Measurements from ENCODE around the gene PKNOX1. TPM values are rescaled to one million over a fixed set of nuclear protein-coding genes. Genes with fewer than 3 reads are reported as not detected.
"Not testable (repeated sequence)": the region's sequence is repeated elsewhere in the genome, so short reads cannot be mapped to it uniquely, and the experiment has no call there.

Gene PKNOX1
- total RNA-seq, 2 donors from 2014 or later, result 6.5 to 27.7 TPM

DNA sequence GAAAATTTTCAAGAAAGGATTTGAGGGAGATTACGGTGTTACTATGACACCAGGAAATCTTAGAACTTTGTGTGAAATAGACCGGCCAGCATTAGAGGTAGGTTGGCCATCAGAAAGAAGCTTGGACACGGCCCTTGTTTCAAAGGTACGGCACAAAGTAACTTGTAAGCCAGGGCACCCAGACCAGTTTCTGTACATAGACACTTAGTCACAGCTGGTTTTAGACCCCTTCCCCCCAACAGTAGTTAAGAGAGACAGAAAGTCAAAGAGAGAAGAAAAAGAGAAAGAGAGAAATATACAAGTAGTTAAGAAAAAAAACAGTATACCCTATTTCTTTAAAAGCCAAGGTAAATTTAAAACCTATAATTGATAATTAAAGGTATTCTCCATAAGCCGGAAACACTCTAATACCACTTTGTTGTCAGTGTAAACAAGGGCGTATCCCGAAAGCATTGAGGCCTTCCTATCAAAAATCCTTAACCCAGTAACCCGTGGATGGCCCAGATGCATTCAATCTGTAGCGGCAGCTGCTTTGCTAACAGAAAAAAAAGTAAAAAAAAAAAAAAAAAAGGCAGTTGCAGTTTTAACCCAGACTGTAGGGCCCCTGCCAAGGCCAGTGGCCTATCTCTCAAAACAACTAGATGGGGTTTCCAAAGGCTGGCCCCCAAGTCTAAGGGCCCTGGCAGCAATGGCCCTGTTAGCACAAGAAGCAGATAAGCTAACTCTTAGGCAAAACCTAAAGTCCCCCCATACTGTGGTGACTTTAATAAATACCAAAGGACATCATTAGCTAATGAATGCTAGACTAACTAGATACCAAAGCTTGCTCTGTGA lies 41.0 kb upstream of the PKNOX1 start:
- ATAC-seq (ENCODE audit: insufficient number of reproducible peaks, low FRiP score, low read depth); DNase-seq (ENCODE audit: low spot score); H3K9me3 ChIP-seq; H3K4me1 ChIP-seq (ENCODE audit: control insufficient read depth in 1 of 2, low read depth in 2 of 2); H3K27ac ChIP-seq; H3K4me3 ChIP-seq; H3K36me3 ChIP-seq; H3K27me3 ChIP-seq (replicated peaks; ENCODE audit: insufficient read depth): not testable (repeated sequence)

DNA sequence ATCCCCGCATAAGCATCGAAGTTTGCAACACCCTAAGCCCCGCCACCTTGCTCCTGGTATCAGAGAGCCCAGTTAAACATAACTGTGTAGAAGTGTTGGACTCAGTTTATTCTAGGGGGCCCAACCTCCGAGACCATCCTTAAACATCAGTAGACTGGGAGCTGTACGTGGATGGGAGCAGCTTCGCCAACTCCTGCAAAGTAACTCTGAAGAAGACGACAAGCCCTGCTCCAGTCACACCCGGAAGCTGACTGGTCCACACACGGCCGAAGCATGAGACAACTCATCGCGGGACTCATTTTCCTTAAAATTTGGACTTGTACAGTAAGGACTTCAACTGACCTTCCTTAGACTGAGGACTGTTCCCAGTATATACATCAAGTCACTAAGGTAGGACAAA lies 40.4 kb upstream of the PKNOX1 start:
- H3K27me3 ChIP-seq (replicated peaks; ENCODE audit: insufficient read depth); H3K4me1 ChIP-seq (ENCODE audit: control insufficient read depth in 1 of 2, low read depth in 2 of 2); H3K27ac ChIP-seq; H3K4me3 ChIP-seq; H3K36me3 ChIP-seq; ATAC-seq (ENCODE audit: insufficient number of reproducible peaks, low FRiP score, low read depth); DNase-seq (ENCODE audit: low spot score); H3K9me3 ChIP-seq: not testable (repeated sequence)

DNA sequence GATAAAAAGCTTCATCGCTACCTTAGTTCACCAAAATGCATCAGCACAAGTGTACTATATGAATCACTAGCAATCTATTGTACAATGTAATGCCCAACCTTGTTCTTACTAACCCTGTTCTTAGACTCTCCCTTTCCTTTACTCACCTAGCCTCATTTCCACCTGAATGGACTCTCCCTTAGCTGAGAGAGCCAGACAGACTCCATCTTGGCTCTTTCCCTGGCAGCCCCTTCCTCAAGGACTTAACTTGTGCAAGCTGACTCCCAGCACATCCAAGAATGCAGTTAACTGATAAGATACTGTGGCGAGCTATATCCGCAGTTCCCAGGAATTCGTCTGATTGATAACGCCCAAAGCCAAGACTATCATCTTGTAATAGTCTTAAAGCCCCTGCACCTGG lies 38.0 kb upstream of the PKNOX1 start:
- peaks cover 0 to 12% of the 10 kb centered on the region in 2 donors for H3K4me1 ChIP-seq (ENCODE audit: control insufficient read depth in 1 of 2, low read depth in 2 of 2)
- not testable (repeated sequence) for H3K27ac ChIP-seq; H3K4me3 ChIP-seq; H3K27me3 ChIP-seq (replicated peaks; ENCODE audit: insufficient read depth); H3K9me3 ChIP-seq; ATAC-seq (ENCODE audit: insufficient number of reproducible peaks, low FRiP score, low read depth); DNase-seq (ENCODE audit: low spot score); H3K36me3 ChIP-seq

DNA sequence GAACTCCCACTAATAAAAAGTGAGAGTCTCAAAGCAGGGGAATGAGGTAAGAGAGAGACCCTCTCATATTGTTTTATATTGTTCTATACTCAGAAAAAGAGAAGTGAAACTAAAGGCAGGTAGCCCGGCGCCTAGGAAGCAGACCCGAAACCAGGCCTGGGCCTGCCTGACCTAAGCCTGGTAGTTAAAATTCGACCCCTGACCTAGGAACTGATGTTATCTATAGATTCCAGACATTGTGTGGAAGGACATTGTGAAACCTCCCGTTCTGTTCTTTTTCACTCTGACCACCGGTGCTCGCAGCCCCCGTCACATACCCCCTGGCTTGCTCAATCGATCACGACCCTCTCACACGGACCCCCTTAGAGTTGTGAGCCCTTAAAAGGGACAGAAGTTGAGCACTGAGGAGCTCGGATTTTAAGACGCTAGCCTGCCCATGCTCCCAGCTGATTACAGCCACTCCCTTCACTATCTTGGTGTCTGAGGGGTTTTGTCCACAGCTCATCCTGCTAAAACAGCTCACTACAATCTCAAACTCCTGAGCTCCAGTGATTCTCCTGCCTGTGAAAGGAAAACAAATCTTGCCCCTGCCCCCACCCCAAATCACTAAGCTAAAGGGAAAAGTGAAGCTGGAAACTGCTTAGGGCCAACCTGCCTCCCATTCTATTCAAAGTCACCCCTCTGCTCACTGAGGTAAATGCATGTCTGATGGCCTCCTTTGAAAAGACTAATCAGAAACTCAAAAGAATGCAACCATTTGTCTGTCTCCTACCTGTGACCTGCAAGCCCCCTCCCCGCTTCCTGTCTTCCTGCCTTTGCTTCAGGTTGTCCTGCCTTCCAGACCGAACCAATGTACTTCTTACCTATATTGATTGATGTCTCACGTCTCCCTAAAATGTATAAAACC lies 37.1 kb upstream of the PKNOX1 start:
- DNase-seq (ENCODE audit: low spot score); ATAC-seq (ENCODE audit: insufficient number of reproducible peaks, low FRiP score, low read depth); H3K9me3 ChIP-seq; H3K4me3 ChIP-seq; H3K27ac ChIP-seq; H3K36me3 ChIP-seq; H3K27me3 ChIP-seq (replicated peaks; ENCODE audit: insufficient read depth): not testable (repeated sequence)
- H3K4me1 ChIP-seq (ENCODE audit: control insufficient read depth in 1 of 2, low read depth in 2 of 2), result peaks cover 0 to 12% of the 10 kb centered on the region in 2 donors

DNA sequence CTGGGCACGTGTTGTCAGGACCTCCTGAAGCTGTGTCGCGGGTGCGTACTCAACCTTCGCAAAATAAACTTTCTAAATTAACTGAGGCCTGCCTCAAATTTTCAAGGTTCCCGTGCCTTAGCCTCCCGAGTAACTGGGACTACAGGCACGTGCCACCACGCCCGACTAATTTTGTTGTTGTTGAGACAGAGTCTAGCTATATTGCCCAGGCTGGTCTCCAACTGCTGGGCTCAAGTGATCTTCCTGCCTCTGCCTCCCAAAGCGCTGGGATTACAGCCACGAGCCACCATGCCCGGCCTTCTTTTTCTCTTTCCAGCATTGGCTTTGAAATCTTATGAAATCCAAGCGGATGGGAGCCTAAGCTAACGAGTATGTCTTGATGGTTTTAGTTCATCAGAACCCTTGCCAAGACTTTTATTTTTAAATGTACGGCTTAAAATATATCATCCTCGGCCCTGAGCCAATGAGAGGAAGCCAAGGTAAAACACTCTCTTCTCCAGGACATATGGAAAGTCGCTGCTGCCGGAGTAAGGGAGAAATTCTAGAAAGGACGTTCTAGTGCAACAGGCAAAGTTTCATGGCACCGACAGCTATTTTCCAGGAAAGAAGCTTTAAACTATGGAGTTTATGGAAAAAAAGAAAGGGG lies 36.3 kb upstream of the PKNOX1 start:
- Histone ChIP-seq H3K4me3 (no peak overlapping the region), H3K27ac (no peak overlapping the region), H3K9me3 (no peaks in the 10 kb centered on the region), H3K4me1 (ENCODE audit: control insufficient read depth in 1 of 2, low read depth in 2 of 2) (peaks cover 0 to 12% of the 10 kb centered on the region in 2 donors), H3K36me3 (no peaks in the 10 kb centered on the region), H3K27me3 (replicated peaks; ENCODE audit: insufficient read depth) (no peaks in the 10 kb centered on the region)
- ATAC-seq (ENCODE audit: insufficient number of reproducible peaks, low FRiP score, low read depth), result no peak
- TF ChIP-seq, protein P1, sequence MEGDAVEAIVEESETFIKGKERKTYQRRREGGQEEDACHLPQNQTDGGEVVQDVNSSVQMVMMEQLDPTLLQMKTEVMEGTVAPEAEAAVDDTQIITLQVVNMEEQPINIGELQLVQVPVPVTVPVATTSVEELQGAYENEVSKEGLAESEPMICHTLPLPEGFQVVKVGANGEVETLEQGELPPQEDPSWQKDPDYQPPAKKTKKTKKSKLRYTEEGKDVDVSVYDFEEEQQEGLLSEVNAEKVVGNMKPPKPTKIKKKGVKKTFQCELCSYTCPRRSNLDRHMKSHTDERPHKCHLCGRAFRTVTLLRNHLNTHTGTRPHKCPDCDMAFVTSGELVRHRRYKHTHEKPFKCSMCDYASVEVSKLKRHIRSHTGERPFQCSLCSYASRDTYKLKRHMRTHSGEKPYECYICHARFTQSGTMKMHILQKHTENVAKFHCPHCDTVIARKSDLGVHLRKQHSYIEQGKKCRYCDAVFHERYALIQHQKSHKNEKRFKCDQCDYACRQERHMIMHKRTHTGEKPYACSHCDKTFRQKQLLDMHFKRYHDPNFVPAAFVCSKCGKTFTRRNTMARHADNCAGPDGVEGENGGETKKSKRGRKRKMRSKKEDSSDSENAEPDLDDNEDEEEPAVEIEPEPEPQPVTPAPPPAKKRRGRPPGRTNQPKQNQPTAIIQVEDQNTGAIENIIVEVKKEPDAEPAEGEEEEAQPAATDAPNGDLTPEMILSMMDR (IDR thresholded peaks at IDR 0.05), result no peak
- no peak for DNase-seq (ENCODE audit: low spot score)

DNA sequence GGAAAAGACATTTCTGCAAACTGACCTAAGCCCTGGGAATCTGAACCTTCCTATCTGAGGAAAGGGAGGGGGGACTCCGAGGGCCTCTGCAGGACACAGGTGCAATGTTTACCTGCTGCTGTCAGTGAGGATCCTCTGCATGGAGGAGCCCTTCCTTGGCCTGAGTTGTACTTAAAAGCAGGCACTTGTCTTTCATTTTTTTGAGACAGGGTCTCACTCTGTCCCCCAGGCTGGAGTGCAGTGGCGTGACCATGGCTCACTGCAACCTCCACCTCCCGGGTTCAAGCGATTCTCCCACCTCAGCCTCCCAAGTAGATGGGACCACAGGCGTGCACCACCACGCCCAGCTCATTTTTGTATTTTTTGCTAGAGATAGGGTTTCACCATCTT lies 35.8 kb upstream of the PKNOX1 start:
- ATAC-seq (ENCODE audit: insufficient number of reproducible peaks, low FRiP score, low read depth); DNase-seq (ENCODE audit: low spot score); H3K36me3 ChIP-seq; H3K27ac ChIP-seq; H3K4me3 ChIP-seq; H3K27me3 ChIP-seq (replicated peaks; ENCODE audit: insufficient read depth); H3K9me3 ChIP-seq: not testable (repeated sequence)
- H3K4me1 ChIP-seq (ENCODE audit: control insufficient read depth in 1 of 2, low read depth in 2 of 2), result peaks cover 0 to 12% of the 10 kb centered on the region in 2 donors

DNA sequence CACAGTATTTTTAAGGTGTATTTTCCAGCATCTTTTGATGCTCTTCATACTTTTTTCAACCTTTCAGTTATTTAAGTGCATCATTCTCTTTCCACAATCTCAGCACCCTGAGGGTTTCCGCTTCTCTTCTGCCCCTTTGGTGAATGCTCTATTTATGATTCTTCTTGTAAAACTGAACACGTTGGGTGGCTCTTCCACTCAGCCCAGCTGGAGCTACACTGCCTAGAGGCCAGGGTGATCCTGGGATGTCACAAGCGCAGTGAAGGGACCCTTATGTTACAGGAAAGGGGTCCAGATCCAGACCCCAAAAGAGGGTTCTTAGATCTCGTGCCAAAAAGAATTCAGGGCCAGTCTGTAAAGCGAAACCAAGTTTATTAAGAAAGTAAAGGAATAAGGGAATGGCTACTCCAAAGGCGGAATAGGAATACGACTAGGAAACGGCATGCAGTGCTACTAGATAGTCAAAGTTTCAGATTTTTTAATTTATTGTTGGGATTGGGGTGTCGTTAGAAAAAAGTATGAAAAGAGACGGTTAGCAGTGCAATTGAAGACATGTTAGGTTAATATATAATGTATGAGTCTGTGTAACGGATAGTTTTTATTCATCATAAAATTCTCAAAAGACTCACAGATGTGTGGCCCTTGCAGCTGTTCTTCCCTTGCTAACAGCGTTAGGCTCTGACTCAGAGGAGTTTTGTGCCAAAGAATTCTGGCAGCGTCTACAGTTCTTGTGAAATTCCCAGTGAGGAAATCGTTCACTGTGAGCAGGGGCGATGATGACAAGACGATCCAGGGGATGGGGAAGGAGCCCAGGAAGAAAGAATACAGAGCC lies 34.6 kb upstream of the PKNOX1 start:
- TF ChIP-seq, protein P1 (IDR thresholded peaks at IDR 0.05), result no peak
- DNase-seq (ENCODE audit: low spot score), result peak; percentile 56
- peak; percentile 99 for ATAC-seq (ENCODE audit: insufficient number of reproducible peaks, low FRiP score, low read depth)
- Histone ChIP-seq H3K36me3 (no peaks in the 10 kb centered on the region), H3K4me1 (ENCODE audit: control insufficient read depth in 1 of 2, low read depth in 2 of 2) (peaks cover 0 to 12% of the 10 kb centered on the region in 2 donors), H3K4me3 (peak overlapping the region; percentile 31), H3K27ac (peak overlapping the region; percentile 35 to 46), H3K9me3 (no peaks in the 10 kb centered on the region), H3K27me3 (replicated peaks; ENCODE audit: insufficient read depth) (no peaks in the 10 kb centered on the region)
